ENCODE results near the gene RBCK1. TPM values are rescaled to one million over a fixed set of nuclear protein-coding genes. Genes with fewer than 3 reads are reported as not detected.

The RBCK1 gene
- total RNA-seq, 2 donors from 2014 or later, result 81.9 to 84.0 TPM

Other genes starting within 250 kb of the RBCK1 start
- not detected for gene DEFB128, start 218.6 kb upstream of the RBCK1 start, total RNA-seq
- gene DEFB129, start 181.0 kb upstream of the RBCK1 start, total RNA-seq, result not detected
- not detected for gene DEFB132, start 150.6 kb upstream of the RBCK1 start, total RNA-seq
- gene C20orf96, start 117.5 kb upstream of the RBCK1 start, total RNA-seq, result 1 to 10 TPM; 5.2 to 6.0 TPM
- 10 to 100 TPM; 16.0 to 16.6 TPM for gene ZCCHC3, start 110.7 kb upstream of the RBCK1 start, total RNA-seq
- gene SOX12, start 82.7 kb upstream of the RBCK1 start, total RNA-seq, result 1 to 10 TPM; 4.0 to 6.5 TPM
- gene NRSN2, start 61.2 kb upstream of the RBCK1 start, total RNA-seq, result 1 to 10 TPM; 4.3 to 5.2 TPM
- gene TRIB3, start 27.5 kb upstream of the RBCK1 start, total RNA-seq, result 10 to 100 TPM; 13.4 to 20.0 TPM
- 10 to 100 TPM; 20.5 to 21.9 TPM for gene TBC1D20, start 54.2 kb downstream of the RBCK1 start, total RNA-seq
- gene CSNK2A1, start 135.5 kb downstream of the RBCK1 start, total RNA-seq, result 100 to 1,000 TPM; 141 to 145 TPM
- not detected for gene TCF15, start 202.0 kb downstream of the RBCK1 start, total RNA-seq
- gene SRXN1, start 244.9 kb downstream of the RBCK1 start, total RNA-seq, result 10 to 100 TPM; 14.6 to 24.6 TPM